ENCODE results near the gene LYPD6B. TPM values are rescaled to one million over a fixed set of nuclear protein-coding genes. Genes with fewer than 3 reads are reported as not detected.

LYPD6B gene
- total RNA-seq, 2 experiments from 2014 or later, result not detected

- H3K79me2 ChIP-seq (ENCODE audit: insufficient read depth, low read depth, low read length), result no peaks in the 10 kb centered on the region
- POLR2A ChIA-PET, result no interaction called here
- no peaks in the 10 kb centered on the region for H4K20me1 ChIP-seq (ENCODE audit: insufficient read depth, low read length)
- no peak overlapping the region for H2AFZ ChIP-seq (ENCODE audit: low read length)
- intact Hi-C loops (cut with micrococcal nuclease; ENCODE audit: unreplicated experiment), result no loop called here
- no peaks in the 10 kb centered on the region for H3K4me1 ChIP-seq (ENCODE audit: insufficient read depth, low read length, poor library complexity, severe bottlenecking)
- no peak overlapping the region for H3K4me3 ChIP-seq (ENCODE audit: low read depth, low read length, poor library complexity, severe bottlenecking)
- no peak for DNase-seq (ENCODE audit: low spot score)
- no peak overlapping the region for H3K27ac ChIP-seq (ENCODE audit: low read depth, low read length, poor library complexity, severe bottlenecking)
- peaks cover 7% of the 10 kb centered on the region; the same call in 1 of the 2 replicates for H3K9me3 ChIP-seq (ENCODE audit: low read length)
- TF ChIP-seq CTCF (conservative IDR thresholded peaks at IDR 0.05; ENCODE audit: low read length), result no peak
- no peak for TF ChIP-seq EZH2phosphoT487 (IDR thresholded peaks at IDR 0.05; ENCODE audit: borderline replicate concordance, low read depth, low read length)
- BruUV-seq (replicated peaks), result no TSS peak
- no peak overlapping the region for H3K4me2 ChIP-seq (ENCODE audit: low read length)
- H3K36me3 ChIP-seq (ENCODE audit: insufficient read depth, low read length), result no peaks in the 10 kb centered on the region
- no peaks in the 10 kb centered on the region for H3K9me2 ChIP-seq (ENCODE audit: insufficient read depth, low read length)
- CTCF ChIA-PET (ENCODE audit: unreplicated experiment), result no interaction called here
Observed at GRCh38 chr2:149103081-149103620, 64.7 kb downstream of the LYPD6B start.

GRCh38 chr2:149104221-149104620 lies 65.7 kb downstream of the LYPD6B start:
- CTCF ChIA-PET (ENCODE audit: unreplicated experiment), result no interaction called here
- Histone ChIP-seq H3K36me3 (ENCODE audit: insufficient read depth, low read length) (no peaks in the 10 kb centered on the region), H3K9me3 (ENCODE audit: low read length) (peaks cover 7% of the 10 kb centered on the region; the same call in 1 of the 2 replicates), H3K4me2 (ENCODE audit: low read length) (no peak overlapping the region), H3K79me2 (ENCODE audit: insufficient read depth, low read depth, low read length) (no peaks in the 10 kb centered on the region), H3K27ac (ENCODE audit: low read depth, low read length, poor library complexity, severe bottlenecking) (no peak overlapping the region), H3K4me1 (ENCODE audit: insufficient read depth, low read length, poor library complexity, severe bottlenecking) (no peaks in the 10 kb centered on the region), H3K9me2 (ENCODE audit: insufficient read depth, low read length) (no peaks in the 10 kb centered on the region), H4K20me1 (ENCODE audit: insufficient read depth, low read length) (no peaks in the 10 kb centered on the region), H3K4me3 (ENCODE audit: low read depth, low read length, poor library complexity, severe bottlenecking) (no peak overlapping the region), H2AFZ (ENCODE audit: low read length) (no peak overlapping the region)
- intact Hi-C loops (cut with micrococcal nuclease; ENCODE audit: unreplicated experiment), result no loop called here
- TF ChIP-seq CTCF (conservative IDR thresholded peaks at IDR 0.05; ENCODE audit: low read length) (no peak), EZH2phosphoT487 (IDR thresholded peaks at IDR 0.05; ENCODE audit: borderline replicate concordance, low read depth, low read length) (no peak)
- no peak for DNase-seq (ENCODE audit: low spot score)
- POLR2A ChIA-PET, result interaction anchor here (0.7 kb wide), 1 partner anchor 209 kb away, joined by 5 read pairs; no protein-coding TSS in a partner anchor
- no TSS peak for BruUV-seq (replicated peaks)

GRCh38 chr2:149112068-149112467 lies 73.6 kb downstream of the LYPD6B start:
- Histone ChIP-seq H4K20me1 (ENCODE audit: insufficient read depth, low read length) (no peaks in the 10 kb centered on the region), H3K9me3 (ENCODE audit: low read length) (no peaks in the 10 kb centered on the region), H3K9me2 (ENCODE audit: insufficient read depth, low read length) (no peaks in the 10 kb centered on the region), H3K27ac (ENCODE audit: low read depth, low read length, poor library complexity, severe bottlenecking) (no peak overlapping the region), H3K4me2 (ENCODE audit: low read length) (no peak overlapping the region), H2AFZ (ENCODE audit: low read length) (no peak overlapping the region), H3K36me3 (ENCODE audit: insufficient read depth, low read length) (no peaks in the 10 kb centered on the region), H3K4me3 (ENCODE audit: low read depth, low read length, poor library complexity, severe bottlenecking) (no peak overlapping the region), H3K4me1 (ENCODE audit: insufficient read depth, low read length, poor library complexity, severe bottlenecking) (no peaks in the 10 kb centered on the region), H3K79me2 (ENCODE audit: insufficient read depth, low read depth, low read length) (no peaks in the 10 kb centered on the region)
- POLR2A ChIA-PET, result no interaction called here
- DNase-seq (ENCODE audit: low spot score), result no peak
- CTCF ChIA-PET (ENCODE audit: unreplicated experiment), result no interaction called here
- no peak for TF ChIP-seq EZH2phosphoT487 (IDR thresholded peaks at IDR 0.05; ENCODE audit: borderline replicate concordance, low read depth, low read length)
- no peak for TF ChIP-seq CTCF (conservative IDR thresholded peaks at IDR 0.05; ENCODE audit: low read length)
- intact Hi-C loops (cut with micrococcal nuclease; ENCODE audit: unreplicated experiment), result no loop called here
- BruUV-seq (replicated peaks), result no TSS peak
